ENCODE measurements around the gene ARFGAP1. TPM values are rescaled to one million over a fixed set of nuclear protein-coding genes. Genes with fewer than 3 reads are reported as not detected.

ARFGAP1 gene
- total RNA-seq, 1 experiment from 2014 or later = 207 TPM

DNA sequence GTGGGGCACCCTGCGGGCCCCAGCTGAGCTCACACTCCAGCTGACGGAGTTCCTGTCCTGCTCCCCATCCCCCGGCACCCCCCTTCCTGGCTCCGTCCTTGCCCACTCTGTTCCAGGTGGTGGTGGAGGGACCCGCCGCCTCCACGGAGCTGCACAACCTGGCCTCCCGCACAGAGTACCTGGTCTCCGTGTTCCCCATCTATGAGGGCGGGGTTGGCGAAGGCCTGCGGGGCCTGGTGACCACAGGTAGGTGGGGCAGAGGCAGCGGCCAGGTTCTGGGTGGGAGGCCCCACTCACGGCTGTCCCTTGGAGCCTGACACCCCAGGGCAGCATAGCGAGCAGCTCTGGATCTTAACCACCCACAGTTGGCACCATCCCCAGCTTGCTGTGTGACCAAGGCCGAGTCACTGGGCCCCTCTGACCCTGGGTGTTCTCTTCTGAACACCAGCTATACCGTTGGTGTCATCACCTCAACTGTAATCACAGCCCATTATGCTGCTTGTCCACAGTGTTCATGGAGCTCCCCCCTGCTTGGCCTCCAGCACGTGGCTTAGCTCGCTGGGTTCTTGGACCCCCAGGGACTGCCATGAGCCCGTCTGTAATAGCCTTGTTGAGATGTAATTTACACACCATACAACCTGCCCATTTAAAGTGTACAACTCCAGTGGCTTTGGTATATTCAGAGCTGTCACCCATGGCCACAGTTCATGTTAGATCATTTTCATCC lies 37.8 kb downstream of the ARFGAP1 start:
- ChIA-PET POLR2A (interaction anchor here (1.3 to 1.6 kb wide), 2 partner anchors 20 to 67 kb away, joined by 3 to 4 read pairs; no protein-coding TSS in a partner anchor), CTCF (interaction anchor here (1.1 to 4.9 kb wide), 32 partner anchors 9 to 278 kb away, joined by 3 to 191 read pairs (median 9); partner anchors contain the start of genes ARFGAP1, CHRNA4 and COL20A1)
- Mint-ChIP-seq H3K9me3 (no peaks in the 10 kb centered on the region), H3K27me3 (ENCODE audit: low read depth) (no peaks in the 10 kb centered on the region), H3K36me3 (no peaks in the 10 kb centered on the region), H3K27ac (no peak overlapping the region), H3K4me3 (no peak overlapping the region), H3K4me1 (no peaks in the 10 kb centered on the region)
- DNase-seq (ENCODE audit: low spot score) = no peak
- TF ChIP-seq MXD4 (CRISPR knock-in tag; IDR thresholded peaks at IDR 0.05; ENCODE audit: borderline replicate concordance) (no peak), CBFB (CRISPR knock-in tag; IDR thresholded peaks at IDR 0.05; ENCODE audit: low read depth) (no peak), TCF7 (CRISPR knock-in tag; IDR thresholded peaks at IDR 0.05; ENCODE audit: low read depth) (no peak), ELF4 (CRISPR knock-in tag; IDR thresholded peaks at IDR 0.05; ENCODE audit: low read depth) (no peak), GABPB1 (CRISPR knock-in tag; IDR thresholded peaks at IDR 0.05) (no peak), ESRRA (CRISPR knock-in tag; IDR thresholded peaks at IDR 0.05; ENCODE audit: borderline replicate concordance) (no peak), PREB (CRISPR knock-in tag; IDR thresholded peaks at IDR 0.05; ENCODE audit: borderline replicate concordance) (no peak), ZNF263 (CRISPR knock-in tag; IDR thresholded peaks at IDR 0.05; ENCODE audit: low read depth) (no peak), ZNF219 (CRISPR knock-in tag; IDR thresholded peaks at IDR 0.05; ENCODE audit: borderline replicate concordance) (no peak)
- TF ChIP-seq, protein P1, sequence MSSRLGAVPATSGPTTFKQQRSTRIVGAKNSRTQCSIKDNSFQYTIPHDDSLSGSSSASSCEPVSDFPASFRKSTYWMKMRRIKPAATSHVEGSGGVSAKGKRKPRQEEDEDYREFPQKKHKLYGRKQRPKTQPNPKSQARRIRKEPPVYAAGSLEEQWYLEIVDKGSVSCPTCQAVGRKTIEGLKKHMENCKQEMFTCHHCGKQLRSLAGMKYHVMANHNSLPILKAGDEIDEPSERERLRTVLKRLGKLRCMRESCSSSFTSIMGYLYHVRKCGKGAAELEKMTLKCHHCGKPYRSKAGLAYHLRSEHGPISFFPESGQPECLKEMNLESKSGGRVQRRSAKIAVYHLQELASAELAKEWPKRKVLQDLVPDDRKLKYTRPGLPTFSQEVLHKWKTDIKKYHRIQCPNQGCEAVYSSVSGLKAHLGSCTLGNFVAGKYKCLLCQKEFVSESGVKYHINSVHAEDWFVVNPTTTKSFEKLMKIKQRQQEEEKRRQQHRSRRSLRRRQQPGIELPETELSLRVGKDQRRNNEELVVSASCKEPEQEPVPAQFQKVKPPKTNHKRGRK (CRISPR knock-in tag; IDR thresholded peaks at IDR 0.05; ENCODE audit: borderline replicate concordance) = no peak
- ATAC-seq = no peak

- Mint-ChIP-seq H3K4me3 (no peak overlapping the region), H3K4me1 (no peaks in the 10 kb centered on the region), H3K9me3 (no peaks in the 10 kb centered on the region), H3K27me3 (ENCODE audit: low read depth) (no peaks in the 10 kb centered on the region), H3K36me3 (no peaks in the 10 kb centered on the region), H3K27ac (no peak overlapping the region)
- no peak for DNase-seq (ENCODE audit: low spot score)
- no peak for ATAC-seq
- POLR2A ChIA-PET = no interaction called here
- CTCF ChIA-PET = interaction anchor here (1.1 to 4.9 kb wide), 5 partner anchors 15 to 76 kb away, joined by 3 to 191 read pairs (median 39); no protein-coding TSS in a partner anchor
- TF ChIP-seq JUN (CRISPR knock-in tag; IDR thresholded peaks at IDR 0.05) (no peak), ZBTB21 (CRISPR knock-in tag; IDR thresholded peaks at IDR 0.05; ENCODE audit: borderline replicate concordance) (no peak), ZNF232 (CRISPR knock-in tag; IDR thresholded peaks at IDR 0.05) (no peak), NFE2L1 (CRISPR knock-in tag; IDR thresholded peaks at IDR 0.05) (no peak), ZNF317 (CRISPR knock-in tag; IDR thresholded peaks at IDR 0.05; ENCODE audit: borderline replicate concordance, low read depth) (no peak), SMAD3 (CRISPR knock-in tag; IDR thresholded peaks at IDR 0.05; ENCODE audit: borderline replicate concordance) (no peak), CBFB (CRISPR knock-in tag; IDR thresholded peaks at IDR 0.05; ENCODE audit: low read depth) (no peak), IRF2 (CRISPR knock-in tag; IDR thresholded peaks at IDR 0.05; ENCODE audit: borderline replicate concordance, low read depth) (no peak), RELA (CRISPR knock-in tag; IDR thresholded peaks at IDR 0.05; ENCODE audit: borderline replicate concordance) (no peak), KAT7 (CRISPR knock-in tag; IDR thresholded peaks at IDR 0.05; ENCODE audit: borderline replicate concordance) (no peak), NFYB (CRISPR knock-in tag; conservative IDR thresholded peaks at IDR 0.05; ENCODE audit: low read depth) (no peak), HMGXB4 (CRISPR knock-in tag; IDR thresholded peaks at IDR 0.05) (no peak), SOX15 (CRISPR knock-in tag; IDR thresholded peaks at IDR 0.05) (no peak), ZNF219 (CRISPR knock-in tag; IDR thresholded peaks at IDR 0.05; ENCODE audit: borderline replicate concordance) (no peak), FOXP1 (CRISPR knock-in tag; IDR thresholded peaks at IDR 0.05; ENCODE audit: borderline replicate concordance) (no peak)
- TF ChIP-seq, protein P2, sequence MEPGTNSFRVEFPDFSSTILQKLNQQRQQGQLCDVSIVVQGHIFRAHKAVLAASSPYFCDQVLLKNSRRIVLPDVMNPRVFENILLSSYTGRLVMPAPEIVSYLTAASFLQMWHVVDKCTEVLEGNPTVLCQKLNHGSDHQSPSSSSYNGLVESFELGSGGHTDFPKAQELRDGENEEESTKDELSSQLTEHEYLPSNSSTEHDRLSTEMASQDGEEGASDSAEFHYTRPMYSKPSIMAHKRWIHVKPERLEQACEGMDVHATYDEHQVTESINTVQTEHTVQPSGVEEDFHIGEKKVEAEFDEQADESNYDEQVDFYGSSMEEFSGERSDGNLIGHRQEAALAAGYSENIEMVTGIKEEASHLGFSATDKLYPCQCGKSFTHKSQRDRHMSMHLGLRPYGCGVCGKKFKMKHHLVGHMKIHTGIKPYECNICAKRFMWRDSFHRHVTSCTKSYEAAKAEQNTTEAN (CRISPR knock-in tag; IDR thresholded peaks at IDR 0.05) = no peak
- TF ChIP-seq, protein P3, sequence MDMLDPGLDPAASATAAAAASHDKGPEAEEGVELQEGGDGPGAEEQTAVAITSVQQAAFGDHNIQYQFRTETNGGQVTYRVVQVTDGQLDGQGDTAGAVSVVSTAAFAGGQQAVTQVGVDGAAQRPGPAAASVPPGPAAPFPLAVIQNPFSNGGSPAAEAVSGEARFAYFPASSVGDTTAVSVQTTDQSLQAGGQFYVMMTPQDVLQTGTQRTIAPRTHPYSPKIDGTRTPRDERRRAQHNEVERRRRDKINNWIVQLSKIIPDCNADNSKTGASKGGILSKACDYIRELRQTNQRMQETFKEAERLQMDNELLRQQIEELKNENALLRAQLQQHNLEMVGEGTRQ (CRISPR knock-in tag; IDR thresholded peaks at IDR 0.05) = no peak
These were observed 38.7 kb downstream of the ARFGAP1 start for GRCh38 chr20:63311186-63311832.
